Gastroesophageal sphincter (tissue), 3 donors: ENCODE results near the gene COPZ2.

Experiments used
- CTCF ChIP-seq, 4 experiments: fragments of 200-600 bp in 2 of 4; fragments of 450-650 bp in 2 of 4; sonication (generic) in 1 of 4; IDR thresholded peaks; one replicate each; pipeline ENCODE4 v1.5.1; 2017 to 2019; ENCODE audit warnings: antibody characterized with exemption in 4 of 4, mild to moderate bottlenecking in 2 of 4, moderate library complexity in 2 of 4
- EP300 ChIP-seq: sonication (generic); formaldehyde crosslinking; IDR thresholded peaks from one replicate; pipeline ENCODE4 v1.6.1; 2017; ENCODE audit warnings: antibody characterized with exemption, mild to moderate bottlenecking
- POLR2A ChIP-seq, 2 donors: fragments of 450-650 bp; IDR thresholded peaks; one replicate each; pipeline ENCODE4 v1.6.1; 2017; ENCODE audit warnings: antibody characterized with exemption in 2 of 2, mild to moderate bottlenecking in 2 of 2, moderate library complexity in 1 of 2
- POLR2AphosphoS5 ChIP-seq: sonication (generic); formaldehyde crosslinking; IDR thresholded peaks from one replicate; pipeline ENCODE4 v1.6.1; 2017; ENCODE audit warnings: antibody characterized with exemption

GRCh38 chr17:48084932-48085331, 47.3 kb upstream of the COPZ2 start:
- TF ChIP-seq CTCF (IDR thresholded peaks at IDR 0.05) (no peak), POLR2A (IDR thresholded peaks at IDR 0.05) (no peak), EP300 (no peak), POLR2AphosphoS5 (no peak)
